H1 (cell line): Measurements from ENCODE around the gene DAB2IP. TPM values are rescaled to one million over a fixed set of nuclear protein-coding genes. Genes with fewer than 3 reads are reported as not detected.

Experiments used
- CTCF ChIA-PET: fragments of 300-600 bp; sonication (Branson Sonifier 250); formaldehyde crosslinking; loops from one replicate; lab custom pipeline; 2021; ENCODE audit not compliant: partially characterized antibody; lab: Charles Lee
- POLR2A ChIA-PET: fragments of 300-600 bp; sonication (Branson Sonifier 250); formaldehyde crosslinking; loops from one replicate; lab custom pipeline; 2021; ENCODE audit warnings: inconsistent platforms; ENCODE audit not compliant: partially characterized antibody; lab: Charles Lee
- DNase-seq, 2 experiments: peaks; one replicate each; pipeline versions ENCODE4 v3.0.0 to v3.0.0-alpha.2; 2010 to 2022; ENCODE audit warnings: low spot score in 2 of 2, low read depth in 1 of 2, mixed read lengths in 1 of 2
- FAIRE-seq: peaks from 2 replicates; lab custom pipeline; 2011; peaks lifted over from hg19 to GRCh38; lab: Jason Lieb, UNC
- H2AFZ ChIP-seq: 2 replicates; pipeline ENCODE4 v1.8.1; 2012; ENCODE audit warnings: low read length, inconsistent platforms
- H2AK5ac ChIP-seq: 2 replicates; pipeline ENCODE4 v1.6.1; 2013; ENCODE audit warnings: low read depth, low read length
- H2BK120ac ChIP-seq: replicated peaks from 2 replicates; pipeline ENCODE3; 2013; ENCODE audit warnings: low read depth, low read length, inconsistent platforms
- H2BK12ac ChIP-seq: 2 replicates; pipeline ENCODE4 v1.6.1; 2013; ENCODE audit warnings: low read depth, low read length
- H2BK15ac ChIP-seq: 2 replicates; pipeline ENCODE4 v1.6.1; 2013; ENCODE audit warnings: low read length
- H2BK20ac ChIP-seq: 2 replicates; pipeline ENCODE4 v1.6.1; 2013; ENCODE audit warnings: low read length
- H2BK5ac ChIP-seq: 2 replicates; pipeline ENCODE4 v1.6.1; 2013; ENCODE audit warnings: low read depth, low read length
- H3K14ac ChIP-seq: 2 replicates; pipeline ENCODE4 v1.6.1; 2013; ENCODE audit warnings: inconsistent platforms; ENCODE audit not compliant: insufficient read length
- H3K18ac ChIP-seq: 2 replicates; pipeline ENCODE4 v1.6.1; 2013; ENCODE audit warnings: low read length; ENCODE audit errors: extremely low read depth
- H3K23ac ChIP-seq: 2 replicates; pipeline ENCODE4 v1.6.1; 2013; ENCODE audit warnings: inconsistent platforms; ENCODE audit not compliant: insufficient read length
- H3K23me2 ChIP-seq: 2 replicates; pipeline ENCODE4 v1.6.1; 2013; ENCODE audit warnings: low read depth, low read length
- H3K27ac ChIP-seq: 2 replicates; pipeline ENCODE4 v1.6.1; 2011; ENCODE audit warnings: low read depth, low read length, inconsistent platforms
- H3K27me3 ChIP-seq, 4 experiments: replicated peaks in 1 of 4; 1 replicate in 1 of 4; 2 replicates in 3 of 4; pipeline versions ENCODE4 v1.6.1 to v1.8.1; 2011 to 2013; ENCODE audit warnings: low read length in 3 of 4, mild to moderate bottlenecking in 3 of 4, inconsistent platforms in 2 of 4, mixed read lengths in 2 of 4, moderate library complexity in 1 of 4; ENCODE audit not compliant: control insufficient read depth in 3 of 4, insufficient read depth in 3 of 4; ENCODE audit errors: extremely low read depth in 1 of 4
- H3K36me3 ChIP-seq, 4 experiments: 2 replicates each; pipeline versions ENCODE4 v1.6.1 to v1.8.1; 2011 to 2013; ENCODE audit warnings: mild to moderate bottlenecking in 4 of 4, low read length in 3 of 4, moderate library complexity in 2 of 4, control low read depth in 1 of 4, inconsistent platforms in 1 of 4; ENCODE audit not compliant: insufficient read depth in 4 of 4, control insufficient read depth in 2 of 4
- H3K4ac ChIP-seq: replicated peaks from 2 replicates; pipeline ENCODE3; 2013; ENCODE audit warnings: low read length, low read depth, mixed read lengths, inconsistent platforms; ENCODE audit not compliant: insufficient read length
- H3K4me1 ChIP-seq, 4 experiments: replicated peaks in 1 of 4; 1 replicate in 1 of 4; 2 replicates in 3 of 4; pipeline versions ENCODE4 v1.6.1 to v1.8.1; 2011 to 2013; ENCODE audit warnings: low read length in 3 of 4, inconsistent platforms in 2 of 4, mixed read lengths in 1 of 4; ENCODE audit not compliant: insufficient read depth in 4 of 4, control insufficient read depth in 3 of 4
- H3K4me2 ChIP-seq, 2 experiments: 2 replicates each; pipeline versions ENCODE4 v1.6.1 to v1.8.1; 2011 to 2013; ENCODE audit warnings: low read depth in 2 of 2, low read length in 2 of 2, control low read depth in 1 of 2, inconsistent platforms in 1 of 2, mild to moderate bottlenecking in 1 of 2; ENCODE audit not compliant: insufficient read depth in 1 of 2
- H3K4me3 ChIP-seq, 4 experiments: fragments of 200-600, 300-600 bp in 1 of 4; sonication (generic), shearing (Covaris generic), sonication (Bioruptor Twin) in 1 of 4; 2 replicates each; pipeline versions ENCODE4 v1.5.1 to v1.8.1; 2011 to 2016; ENCODE audit warnings: low read length in 4 of 4, low read depth in 3 of 4, control low read depth in 2 of 4, inconsistent platforms in 2 of 4, mild to moderate bottlenecking in 2 of 4, mixed read lengths in 1 of 4, moderate library complexity in 1 of 4; ENCODE audit not compliant: insufficient read depth in 2 of 4; ENCODE audit errors: extremely low read depth in 1 of 4
- H3K56ac ChIP-seq: replicated peaks from 2 replicates; pipeline ENCODE3; 2013; ENCODE audit warnings: low read depth, mild to moderate bottlenecking, mixed read lengths, low read length, inconsistent platforms; ENCODE audit not compliant: insufficient read length
- H3K79me1 ChIP-seq: 2 replicates; pipeline ENCODE4 v1.6.1; 2013; ENCODE audit warnings: low read depth, low read length, control low read depth
- H3K79me2 ChIP-seq, 2 experiments: 2 replicates each; pipeline versions ENCODE4 v1.6.1 to v1.8.1; 2012 to 2013; ENCODE audit warnings: low read length in 2 of 2, mild to moderate bottlenecking in 2 of 2, inconsistent platforms in 1 of 2; ENCODE audit not compliant: insufficient read depth in 2 of 2, control insufficient read depth in 1 of 2
- H3K9ac ChIP-seq, 4 experiments: replicated peaks in 1 of 4; 1 replicate in 1 of 4; 2 replicates in 3 of 4; pipeline versions ENCODE4 v1.6.1 to v1.8.1; 2011 to 2013; ENCODE audit warnings: low read depth in 3 of 4, low read length in 3 of 4, control low read depth in 2 of 4, mild to moderate bottlenecking in 2 of 4, moderate library complexity in 2 of 4, inconsistent platforms in 1 of 4; ENCODE audit errors: extremely low read depth in 1 of 4
- H3K9me3 ChIP-seq, 2 experiments: 2 replicates each; pipeline versions ENCODE4 v1.6.1 to v1.8.1; 2012 to 2013; ENCODE audit warnings: mild to moderate bottlenecking in 2 of 2, moderate library complexity in 2 of 2, control low read depth in 1 of 2, inconsistent platforms in 1 of 2, low read depth in 1 of 2, low read length in 1 of 2, mixed read lengths in 1 of 2; ENCODE audit not compliant: insufficient read depth in 2 of 2
- H4K20me1 ChIP-seq, 2 experiments: replicated peaks in 1 of 2; 2 replicates each; pipeline versions ENCODE3 to v1.8.1; 2011 to 2013; ENCODE audit warnings: inconsistent platforms in 2 of 2, low read length in 2 of 2, mild to moderate bottlenecking in 1 of 2; ENCODE audit not compliant: insufficient read depth in 2 of 2, control insufficient read depth in 1 of 2
- H4K5ac ChIP-seq: 2 replicates; pipeline ENCODE4 v1.6.1; 2013; ENCODE audit warnings: low read length, low read depth, mixed read lengths, inconsistent platforms; ENCODE audit not compliant: insufficient read length
- H4K8ac ChIP-seq: 2 replicates; pipeline ENCODE4 v1.8.0; 2013; ENCODE audit warnings: mild to moderate bottlenecking, moderate library complexity, low read length, inconsistent platforms; ENCODE audit not compliant: insufficient read depth; ENCODE audit errors: extremely low read depth
- H4K91ac ChIP-seq: replicated peaks from 2 replicates; pipeline ENCODE3; 2013; ENCODE audit warnings: low read length, mixed read lengths, inconsistent platforms; ENCODE audit not compliant: insufficient read length
- CBX5 ChIP-seq: fragments of 300-800, 300-1000 bp; sonication (generic); IDR thresholded peaks from 2 replicates; pipeline ENCODE4 v1.7.1; 2016; ENCODE audit warnings: antibody characterized with exemption, low read length, low read depth
- WGBS, 2 experiments: shearing (Covaris generic) in 1 of 2; methylation state at CpG; one replicate each; pipeline versions ENCODE4 v1.1.6 to v1.1.7; 2013 to 2015; ENCODE audit warnings: low lambda C conversion rate in 2 of 2, mixed read lengths in 2 of 2, inconsistent platforms in 1 of 2, low coverage in 1 of 2, missing lambda C conversion rate in 1 of 2; ENCODE audit not compliant: insufficient replicate concordance in 2 of 2, insufficient coverage in 1 of 2, insufficient read length in 1 of 2; ENCODE audit errors: extremely low coverage in 1 of 2, missing lambda C conversion rate in 1 of 2; 5-methylcytosine and 5-hydroxymethylcytosine counted together
- polyA plus RNA-seq, 7 experiments: library from polyadenylated mRNA; depleted of rRNA in 3 of 7; stranded (reverse) in 5 of 7; unstranded in 2 of 7; fragments of >200 nt in 5 of 7; fragments of 200-250 nt in 2 of 7; gene quantifications; 1 replicate in 5 of 7; 2 replicates in 1 of 7; 4 replicates in 1 of 7; pipeline versions ENCODE4 v1.2.1 to v1.2.3, GENCODE V29; 2011 to 2013; ENCODE audit warnings: missing spikeins in 2 of 7, mixed read lengths in 2 of 7
- total RNA-seq: library from RNA; stranded (reverse); fragmentation: NEBNext Ultra II Directional; extraction: Animal tissue kit (Norgen Biotek cat#: 25700); gene quantifications from 2 replicates; pipeline ENCODE4 v1.2.1, GENCODE V29; 2021
- TF ChIP-seq, protein P1 (sequence below), 3 experiments: IDR thresholded peaks; 1 replicate in 2 of 3; 2 replicates in 1 of 3; pipeline versions ENCODE4 v1.5.1 to v1.6.1; 2011; ENCODE audit warnings: low read length in 3 of 3, mild to moderate bottlenecking in 3 of 3, inconsistent platforms in 2 of 3, low read depth in 1 of 3, moderate library complexity in 1 of 3; ENCODE audit not compliant: insufficient read depth in 1 of 3; ENCODE audit errors: control extremely low read depth in 1 of 3

Gene DAB2IP
- total and polyA plus RNA-seq, 2 of the 8 experiments (the other 6 are each of a cell fraction or from before 2014, with no cell fraction given): 19.7 to 39.5 TPM

DNA sequence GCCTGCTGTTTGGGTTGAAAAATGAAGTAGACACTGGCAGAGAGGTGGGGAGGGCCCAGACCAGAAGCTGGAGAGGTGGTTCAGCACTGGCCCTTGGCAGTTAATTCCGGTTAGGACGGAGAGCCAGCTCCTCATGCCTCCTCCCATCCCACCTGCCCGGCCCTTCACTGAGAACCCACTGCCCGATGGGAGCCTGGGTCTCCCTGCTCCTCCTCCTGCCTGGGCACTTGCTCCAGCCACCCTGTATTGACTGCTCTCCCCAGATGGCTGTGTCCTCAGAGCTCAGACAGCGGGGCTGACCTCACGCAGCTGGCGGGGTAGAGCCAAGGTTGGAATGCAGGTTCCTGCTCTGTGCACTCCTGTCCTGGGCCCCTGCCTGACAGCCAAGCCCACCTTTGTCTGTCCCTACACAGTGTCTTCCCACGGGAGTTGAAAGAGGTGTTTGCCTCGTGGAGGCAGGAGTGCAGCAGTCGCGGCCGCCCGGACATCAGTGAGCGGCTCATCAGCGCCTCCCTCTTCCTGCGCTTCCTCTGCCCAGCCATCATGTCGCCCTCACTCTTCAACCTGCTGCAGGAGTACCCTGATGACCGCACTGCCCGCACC, 114.7 kb downstream of the DAB2IP start:
- FAIRE-seq (no peak), DNase-seq (no peak)
- H3K23ac ChIP-seq: no peak overlapping the region
- TF ChIP-seq, protein P1, sequence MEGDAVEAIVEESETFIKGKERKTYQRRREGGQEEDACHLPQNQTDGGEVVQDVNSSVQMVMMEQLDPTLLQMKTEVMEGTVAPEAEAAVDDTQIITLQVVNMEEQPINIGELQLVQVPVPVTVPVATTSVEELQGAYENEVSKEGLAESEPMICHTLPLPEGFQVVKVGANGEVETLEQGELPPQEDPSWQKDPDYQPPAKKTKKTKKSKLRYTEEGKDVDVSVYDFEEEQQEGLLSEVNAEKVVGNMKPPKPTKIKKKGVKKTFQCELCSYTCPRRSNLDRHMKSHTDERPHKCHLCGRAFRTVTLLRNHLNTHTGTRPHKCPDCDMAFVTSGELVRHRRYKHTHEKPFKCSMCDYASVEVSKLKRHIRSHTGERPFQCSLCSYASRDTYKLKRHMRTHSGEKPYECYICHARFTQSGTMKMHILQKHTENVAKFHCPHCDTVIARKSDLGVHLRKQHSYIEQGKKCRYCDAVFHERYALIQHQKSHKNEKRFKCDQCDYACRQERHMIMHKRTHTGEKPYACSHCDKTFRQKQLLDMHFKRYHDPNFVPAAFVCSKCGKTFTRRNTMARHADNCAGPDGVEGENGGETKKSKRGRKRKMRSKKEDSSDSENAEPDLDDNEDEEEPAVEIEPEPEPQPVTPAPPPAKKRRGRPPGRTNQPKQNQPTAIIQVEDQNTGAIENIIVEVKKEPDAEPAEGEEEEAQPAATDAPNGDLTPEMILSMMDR (IDR thresholded peaks at IDR 0.05; ENCODE audit: control extremely low read depth in 1 of 3, insufficient read depth in 1 of 3, low read depth in 1 of 3, low read length in 3 of 3): 0 out of 4 replicates have a peak, but pooled peaks of 1 of the 3 experiments have one; percentile 1
- TF ChIP-seq CBX5: no peak
- no peak overlapping the region for H3K4ac ChIP-seq
- H2BK120ac ChIP-seq: no peak overlapping the region
- H2AK5ac ChIP-seq: no peak overlapping the region
- no peak overlapping the region for H4K8ac ChIP-seq
- H4K91ac ChIP-seq: no peak overlapping the region
- no peak overlapping the region for H3K4me2 ChIP-seq
- no peak overlapping the region for H2BK12ac ChIP-seq
- peaks cover 0 to 2% (median 0%) of the 10 kb centered on the region in 4 experiments; a peak in 2 of 7 replicates for H3K4me1 ChIP-seq
- no peak overlapping the region for H3K4me3 ChIP-seq
- H4K5ac ChIP-seq: no peak overlapping the region
- H3K36me3 ChIP-seq: peaks cover 8 to 19% (median 14%) of the 10 kb centered on the region in 4 experiments; a peak in 7 of 8 replicates
- no peak overlapping the region for H2BK15ac ChIP-seq
- H3K23me2 ChIP-seq: no peaks in the 10 kb centered on the region
- ChIA-PET POLR2A (interaction anchor here (1.1 kb wide), 1 partner anchor 33 kb away, joined by 4 read pairs; no protein-coding TSS in a partner anchor), CTCF (interaction anchor here (1.0 to 3.3 kb wide), 11 partner anchors 9 to 126 kb away, joined by 3 to 15 read pairs (median 3); no protein-coding TSS in a partner anchor)
- H3K56ac ChIP-seq: no peak overlapping the region
- no peak overlapping the region for H3K27ac ChIP-seq
- H3K79me2 ChIP-seq: no peaks in the 10 kb centered on the region
- H4K20me1 ChIP-seq: peaks cover 0 to 8% of the 10 kb centered on the region in 2 experiments
- H3K9ac ChIP-seq: no peak overlapping the region
- no peak overlapping the region for H2BK5ac ChIP-seq
- no peak overlapping the region for H2BK20ac ChIP-seq
- H3K18ac ChIP-seq: no peak overlapping the region
- WGBS, 2 experiments: 86% methylated on average over 19 of the region's 19 CpGs; no CpG with 5 or more reads in 1 of the 2 experiments
- no peak overlapping the region for H3K14ac ChIP-seq
- H3K79me1 ChIP-seq: no peaks in the 10 kb centered on the region
- no peaks in the 10 kb centered on the region for H3K9me3 ChIP-seq
- H2AFZ ChIP-seq: no peak overlapping the region
- H3K27me3 ChIP-seq: no peaks in the 10 kb centered on the region
